ENCODE data around the gene ARHGEF40.

- TF ChIP-seq CTCF (IDR thresholded peaks at IDR 0.05) (no peak), POLR2A (IDR thresholded peaks at IDR 0.05) (no peak)
Measured at GRCh38 chr14:21106176-21106497, 36.0 kb downstream of the ARHGEF40 start.

Data from lower leg skin (tissue), 3 donors.